ENCODE data around the gene METTL9. TPM values are rescaled to one million over a fixed set of nuclear protein-coding genes. Genes with fewer than 3 reads are reported as not detected.
"Not testable (repeated sequence)": the region's sequence is repeated elsewhere in the genome, so short reads cannot be mapped to it uniquely, and the experiment has no call there.

METTL9 gene
- 113 TPM for total RNA-seq

DNA sequence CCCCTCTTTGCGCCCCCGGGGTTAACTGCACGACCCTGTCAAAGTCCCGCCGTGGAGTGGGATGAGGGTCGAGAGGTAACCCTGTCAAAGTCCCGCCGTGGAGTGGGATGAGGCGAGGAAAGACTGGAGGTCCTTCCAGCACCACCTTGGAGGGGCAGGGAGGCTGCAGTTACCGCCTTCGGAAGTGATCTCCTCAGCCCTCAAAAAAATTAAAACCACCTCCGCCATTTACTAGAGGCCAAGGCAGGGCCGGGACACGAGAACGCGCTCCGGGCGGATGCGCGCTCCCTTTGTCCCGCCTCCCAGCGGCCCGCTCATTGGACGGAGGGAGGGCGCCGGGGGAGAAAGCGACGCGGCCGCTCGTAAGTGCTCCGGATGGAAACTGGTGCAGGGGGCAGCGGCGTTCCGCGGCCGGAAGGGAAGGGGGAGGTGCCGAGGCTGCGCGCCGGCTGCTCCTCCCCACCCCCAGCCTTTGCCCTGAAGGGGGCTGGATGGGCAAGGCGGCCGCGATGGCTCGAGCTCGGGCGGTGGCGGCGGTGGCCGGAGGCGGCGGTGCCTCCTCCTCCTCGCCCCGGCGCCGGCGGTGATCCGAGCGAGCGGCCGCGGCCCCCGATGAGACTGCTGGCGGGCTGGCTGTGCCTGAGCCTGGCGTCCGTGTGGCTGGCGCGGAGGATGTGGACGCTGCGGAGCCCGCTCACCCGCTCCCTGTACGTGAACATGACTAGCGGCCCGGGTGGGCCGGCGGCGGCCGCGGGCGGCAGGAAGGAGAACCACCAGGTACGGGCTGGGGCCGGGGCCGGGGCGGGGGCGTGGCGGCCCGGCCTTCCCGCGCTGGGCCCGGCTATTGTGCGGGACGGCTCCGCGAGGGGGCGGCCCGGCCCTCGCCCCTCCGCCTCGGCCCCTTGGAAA lies at the start of gene METTL9:
Gene METTL9, plus strand, starts transcription at position 456 of the 909 bp plus-strand sequence. Its CDS starts 157 bp downstream, at position 613.
- peak; percentile 96 for DNase-seq

DNA sequence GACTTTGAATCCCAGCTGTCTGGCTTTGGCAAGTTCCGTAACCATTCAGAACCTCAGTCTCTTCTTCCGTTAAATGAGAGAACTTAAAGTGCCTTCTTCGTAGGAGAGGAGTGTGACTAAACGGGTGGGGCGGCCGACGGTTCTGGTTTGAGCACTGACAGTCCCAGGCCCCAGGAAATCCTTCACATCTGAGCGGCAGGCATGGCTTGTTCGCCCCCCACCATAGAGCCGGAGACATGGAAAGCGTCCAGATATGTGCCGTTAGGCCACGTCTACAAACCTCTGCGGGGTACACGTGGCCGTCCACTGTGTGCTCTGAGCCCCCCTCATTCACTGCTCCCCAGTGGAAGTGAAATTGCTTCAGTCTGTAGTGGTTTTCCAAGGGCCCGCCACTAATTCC lies 49.4 kb upstream of the METTL9 start:
- DNase-seq: not testable (repeated sequence)

DNA sequence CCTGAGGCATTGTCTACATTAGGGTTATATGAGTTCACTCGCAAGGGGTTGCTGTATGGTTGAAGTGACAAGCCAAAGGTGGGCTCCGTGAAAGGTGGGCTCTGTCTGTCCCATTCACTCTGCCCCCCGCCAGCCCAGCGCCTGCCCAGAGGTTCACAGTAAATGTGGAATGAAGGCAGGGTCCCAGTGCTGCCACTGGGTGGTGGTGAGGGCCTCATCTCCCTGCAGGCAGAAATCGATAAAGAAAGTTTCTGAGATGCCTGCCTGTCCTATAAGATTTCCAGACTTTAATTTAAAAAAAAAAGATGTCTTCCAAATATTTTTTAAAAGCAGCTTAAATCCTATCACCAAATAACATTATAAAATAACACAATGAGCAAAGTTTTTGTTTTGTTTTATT lies 48.9 kb upstream of the METTL9 start:
- DNase-seq: not testable (repeated sequence)

DNA sequence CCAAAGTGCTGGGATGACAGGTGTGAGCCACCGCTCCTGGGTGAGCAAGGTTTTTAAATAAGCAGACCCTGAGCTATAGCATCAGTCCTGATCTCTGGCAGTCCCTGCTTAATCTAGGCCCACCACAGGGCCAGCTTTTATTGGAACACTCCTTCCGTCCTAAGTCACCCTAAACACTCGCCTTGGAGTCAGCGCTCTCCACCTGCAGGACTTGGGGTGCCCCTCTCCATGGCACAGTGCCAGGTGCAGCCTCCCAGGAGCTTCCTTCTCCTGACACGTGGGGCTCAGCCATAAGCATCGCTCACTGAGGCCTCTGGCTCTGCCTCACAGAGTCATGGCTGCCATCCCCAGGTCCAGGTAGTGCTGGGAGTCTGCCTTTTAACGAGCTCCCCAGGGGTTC lies 48.3 kb upstream of the METTL9 start:
- not testable (repeated sequence) for DNase-seq

DNA sequence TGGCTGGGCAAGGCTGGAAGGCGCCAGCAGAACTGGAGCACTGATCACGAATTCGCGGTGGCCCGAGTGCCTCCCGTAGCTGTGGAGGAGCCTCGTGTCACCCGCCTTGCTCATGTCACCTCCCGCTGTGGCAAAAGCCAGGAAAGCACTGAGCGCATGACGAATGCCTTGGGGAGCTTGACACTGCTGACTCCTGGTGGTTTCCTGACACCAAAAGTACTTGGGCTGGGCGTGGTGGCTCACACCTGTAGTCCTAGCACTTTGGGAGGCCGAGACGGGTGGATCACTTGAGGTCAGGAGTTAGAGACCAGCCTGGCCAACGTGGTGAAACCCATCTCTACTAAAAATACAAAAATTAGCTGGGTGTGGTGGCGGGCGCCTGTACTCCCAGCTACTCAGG lies 47.8 kb upstream of the METTL9 start:
- DNase-seq: not testable (repeated sequence)

DNA sequence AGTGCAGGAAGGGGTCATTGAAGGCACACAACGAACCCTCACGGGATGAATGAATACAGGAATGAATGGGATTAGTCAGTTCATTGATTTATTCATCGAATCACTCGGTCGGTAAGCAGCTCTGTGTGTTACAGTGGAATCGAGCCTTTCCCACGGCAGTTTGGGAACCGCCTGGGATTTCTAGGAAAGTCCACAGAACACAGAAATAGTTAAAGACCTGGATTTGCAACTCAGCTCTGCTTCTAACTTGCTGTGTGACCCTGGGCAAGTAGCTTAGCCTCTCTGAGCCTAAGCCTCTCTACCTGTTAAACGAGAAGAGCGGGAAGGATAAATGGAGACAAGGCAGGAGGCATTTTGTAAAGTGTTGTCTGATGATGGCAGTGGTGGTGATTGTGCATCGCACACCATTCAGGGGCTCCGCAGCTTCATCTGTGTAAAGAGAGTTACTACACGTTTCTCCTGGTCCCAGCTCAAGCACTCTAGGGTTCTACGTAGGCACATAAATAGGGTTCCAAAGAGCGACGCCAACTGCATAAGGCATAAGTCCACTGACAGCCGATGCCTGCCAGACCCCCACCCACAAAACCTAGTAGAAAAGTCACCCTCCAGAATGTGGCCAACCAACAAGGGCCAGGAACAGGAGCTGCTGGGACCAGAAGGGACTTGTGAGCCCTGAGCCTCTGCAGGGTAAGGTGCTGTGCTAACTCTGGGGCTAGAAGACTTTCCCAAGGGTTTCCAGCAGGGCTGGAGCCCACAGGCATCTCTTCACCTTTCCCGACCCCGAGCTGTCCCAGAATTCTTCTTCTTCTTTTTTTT lies 45.7 kb upstream of the METTL9 start:
- not testable (repeated sequence) for DNase-seq

DNA sequence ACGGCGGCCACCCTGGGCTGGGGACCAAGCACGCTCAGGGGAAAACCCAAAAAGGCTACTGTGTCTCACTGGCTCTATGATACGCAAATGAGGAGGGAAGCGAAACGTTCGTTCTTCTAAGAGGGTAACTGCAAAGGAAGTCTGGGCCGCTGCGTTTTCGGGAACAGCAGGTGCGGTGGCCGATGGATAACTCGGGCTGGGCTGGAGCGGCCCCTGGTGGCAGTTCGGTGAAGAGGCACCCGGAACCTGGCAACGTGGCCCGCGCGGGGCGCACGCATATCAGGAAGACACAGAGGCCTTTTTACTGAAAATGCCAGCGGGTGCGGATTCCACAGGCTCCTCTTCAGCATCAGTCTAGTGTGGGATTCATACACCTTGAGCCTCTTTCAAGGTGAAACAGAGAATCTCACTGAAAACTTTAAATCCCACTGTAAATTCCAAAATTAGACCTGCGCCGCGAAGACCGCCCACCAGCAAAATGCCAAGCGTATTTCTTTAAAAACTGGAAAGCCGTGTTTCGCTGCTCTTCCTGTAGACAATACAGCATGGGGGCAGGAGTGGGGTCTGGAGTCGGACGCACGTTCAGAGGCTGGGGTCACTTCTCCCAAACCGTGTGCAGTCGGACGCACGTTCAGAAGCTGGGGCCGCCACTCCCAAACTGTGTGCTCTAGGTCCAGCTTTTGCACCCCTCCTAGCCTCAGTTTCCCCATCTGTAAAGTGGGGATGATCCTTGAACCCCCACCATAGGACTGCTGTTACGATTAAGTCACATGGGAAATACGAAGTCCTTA lies 44.4 kb upstream of the METTL9 start:
- DNase-seq: peak; percentile 68

DNA sequence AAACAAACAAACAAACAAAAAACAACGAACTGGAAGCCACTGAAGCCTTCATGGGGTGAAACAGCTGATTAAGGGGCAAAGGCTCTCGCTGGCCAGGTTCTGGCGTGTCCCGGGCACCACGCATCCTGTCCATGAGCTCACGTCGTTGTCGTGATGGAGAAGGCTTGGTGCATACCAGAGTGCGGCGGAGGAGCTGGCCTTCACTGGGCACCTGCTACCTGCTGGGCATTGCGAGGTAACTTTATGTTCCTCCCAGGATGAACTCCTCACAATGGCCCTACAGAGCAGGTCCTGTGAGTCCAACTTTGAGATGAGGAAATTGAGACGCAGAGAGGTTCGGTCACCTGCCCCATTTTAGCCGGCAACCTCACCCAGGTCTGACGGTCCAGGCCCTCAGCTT lies 43.8 kb upstream of the METTL9 start:
- DNase-seq: not testable (repeated sequence)

DNA sequence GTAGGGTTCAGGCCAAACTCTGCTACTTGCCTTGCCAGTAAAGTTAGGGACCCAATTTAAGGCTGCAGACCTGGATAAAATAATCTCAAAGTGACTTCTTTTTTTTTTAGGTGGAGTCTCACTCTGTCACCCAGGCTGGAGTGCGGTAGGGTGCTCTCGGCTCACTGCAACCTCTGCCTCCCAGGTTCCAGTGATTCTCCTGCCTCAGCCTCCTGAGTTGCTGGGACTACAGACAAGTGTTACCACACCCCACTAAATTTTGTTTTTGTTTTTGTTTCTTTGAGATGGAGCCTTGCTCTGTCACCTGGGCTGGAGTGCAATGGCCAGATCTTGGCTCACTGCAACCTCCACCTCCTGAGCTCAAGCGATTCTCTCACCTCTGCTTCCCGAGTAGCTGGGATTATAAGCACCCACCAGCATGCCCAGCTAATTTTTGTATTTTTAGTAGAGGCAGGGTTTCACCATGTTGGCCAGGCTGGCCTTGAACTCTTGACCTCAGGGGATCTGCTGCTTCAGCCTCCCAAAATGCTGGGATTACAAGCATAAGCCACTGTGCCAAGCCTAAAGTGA lies 43.3 kb upstream of the METTL9 start:
- not testable (repeated sequence) for DNase-seq

DNA sequence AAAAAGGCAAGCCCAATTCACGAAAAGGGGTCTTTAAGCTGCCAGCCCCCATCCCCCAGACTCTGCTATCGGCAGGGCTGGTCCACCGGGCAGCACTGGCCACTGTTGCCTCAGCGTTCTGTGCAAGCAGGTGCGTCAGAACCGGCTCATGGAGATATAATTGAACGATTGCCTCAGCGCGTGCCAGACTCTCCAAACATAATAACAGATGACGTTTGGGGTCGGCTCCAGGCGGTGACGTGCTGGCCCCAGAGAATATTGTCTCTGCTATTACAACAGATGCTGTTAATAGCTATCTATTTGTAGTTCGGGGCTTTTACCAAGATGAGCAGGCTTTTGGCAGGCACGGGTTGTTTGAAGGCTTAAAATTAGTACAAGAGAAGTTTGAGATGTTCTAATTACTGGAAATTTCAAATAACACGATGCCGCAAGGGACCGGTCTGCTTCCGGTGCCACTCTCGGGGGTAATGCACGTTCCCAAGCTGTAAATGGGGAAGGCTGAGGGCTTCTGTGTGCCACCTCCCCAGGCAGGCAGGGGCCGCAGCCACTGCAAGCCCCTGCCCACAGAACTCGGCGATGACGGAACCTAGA lies 42.6 kb upstream of the METTL9 start:
- peak; percentile 62 for DNase-seq

DNA sequence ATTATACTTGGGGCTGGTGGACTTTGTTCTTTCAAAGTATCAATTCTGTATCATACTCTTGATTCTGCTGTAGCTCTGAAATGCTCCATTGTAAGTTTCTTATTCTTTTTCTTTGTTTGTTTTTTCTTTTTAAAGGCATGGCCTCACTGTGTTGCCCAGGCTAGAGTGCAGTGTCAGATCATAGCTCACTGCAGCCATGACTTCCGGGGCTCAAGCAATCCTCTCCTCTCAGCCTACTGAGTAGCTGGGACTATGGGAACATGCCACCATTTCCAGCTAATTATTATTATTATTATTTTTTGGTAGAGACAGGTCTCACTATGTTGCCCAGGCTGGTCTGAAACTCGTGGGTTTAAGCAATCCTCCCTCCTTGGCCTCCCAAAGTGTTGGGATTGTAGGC lies 38.9 kb upstream of the METTL9 start:
- no peak for DNase-seq

DNA sequence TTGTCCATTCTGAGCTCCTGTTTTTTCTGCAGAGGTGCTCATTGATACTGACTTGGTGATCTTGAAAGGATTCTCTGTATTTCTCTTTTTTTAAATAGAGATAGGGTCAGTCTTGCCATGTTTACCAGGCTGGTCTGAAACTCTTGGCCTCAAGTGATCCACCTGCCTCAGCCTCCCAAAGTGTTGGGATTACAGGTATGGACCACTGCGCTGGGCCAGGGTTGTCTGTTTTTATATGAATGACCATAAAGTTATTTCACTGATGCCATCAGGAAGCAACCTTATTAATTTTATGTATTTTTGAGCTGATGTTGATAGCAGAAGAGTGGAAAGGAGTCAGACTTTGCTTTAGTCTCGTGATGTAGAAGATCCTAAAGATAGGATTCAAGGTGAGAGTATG lies 35.7 kb upstream of the METTL9 start:
- DNase-seq: no peak

DNA sequence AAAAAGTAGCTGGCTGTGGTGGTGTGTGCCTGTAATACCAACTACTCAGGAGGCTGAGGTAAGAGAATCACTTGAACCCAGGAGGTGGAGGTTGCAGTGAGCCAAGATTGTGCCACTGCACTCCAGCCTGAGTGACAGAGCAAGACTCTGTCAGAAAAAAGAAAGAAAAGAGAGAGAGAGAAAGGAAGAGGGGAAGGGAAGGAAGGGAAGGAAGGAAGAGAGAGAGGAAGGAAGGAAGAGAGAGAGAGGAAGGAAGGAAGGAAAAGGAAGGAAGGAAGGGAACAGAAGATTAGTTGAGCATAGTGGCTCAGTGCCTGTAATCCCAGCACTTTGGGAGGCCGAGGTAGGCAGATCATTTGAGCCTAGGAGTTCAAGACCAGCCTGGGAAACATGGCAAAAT lies 35.0 kb upstream of the METTL9 start:
- DNase-seq: not testable (repeated sequence)

DNA sequence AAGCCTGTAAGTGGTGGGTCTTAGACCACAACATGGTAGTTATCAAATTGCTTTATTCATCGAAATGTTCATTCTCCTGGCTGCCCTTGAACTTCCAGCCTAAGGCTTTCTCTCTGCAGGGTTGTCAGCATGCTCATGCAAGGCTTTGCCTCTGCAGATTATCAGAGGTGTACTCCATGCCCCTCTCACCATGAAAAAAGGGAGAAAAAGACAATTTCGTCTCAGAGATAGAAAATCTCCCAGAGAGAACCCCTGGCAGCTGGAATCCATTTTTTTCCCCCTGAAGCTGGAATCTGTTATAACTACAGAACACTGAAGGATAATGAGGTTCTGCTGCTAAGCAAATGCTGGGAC lies 33.9 kb upstream of the METTL9 start:
- no peak for DNase-seq

DNA sequence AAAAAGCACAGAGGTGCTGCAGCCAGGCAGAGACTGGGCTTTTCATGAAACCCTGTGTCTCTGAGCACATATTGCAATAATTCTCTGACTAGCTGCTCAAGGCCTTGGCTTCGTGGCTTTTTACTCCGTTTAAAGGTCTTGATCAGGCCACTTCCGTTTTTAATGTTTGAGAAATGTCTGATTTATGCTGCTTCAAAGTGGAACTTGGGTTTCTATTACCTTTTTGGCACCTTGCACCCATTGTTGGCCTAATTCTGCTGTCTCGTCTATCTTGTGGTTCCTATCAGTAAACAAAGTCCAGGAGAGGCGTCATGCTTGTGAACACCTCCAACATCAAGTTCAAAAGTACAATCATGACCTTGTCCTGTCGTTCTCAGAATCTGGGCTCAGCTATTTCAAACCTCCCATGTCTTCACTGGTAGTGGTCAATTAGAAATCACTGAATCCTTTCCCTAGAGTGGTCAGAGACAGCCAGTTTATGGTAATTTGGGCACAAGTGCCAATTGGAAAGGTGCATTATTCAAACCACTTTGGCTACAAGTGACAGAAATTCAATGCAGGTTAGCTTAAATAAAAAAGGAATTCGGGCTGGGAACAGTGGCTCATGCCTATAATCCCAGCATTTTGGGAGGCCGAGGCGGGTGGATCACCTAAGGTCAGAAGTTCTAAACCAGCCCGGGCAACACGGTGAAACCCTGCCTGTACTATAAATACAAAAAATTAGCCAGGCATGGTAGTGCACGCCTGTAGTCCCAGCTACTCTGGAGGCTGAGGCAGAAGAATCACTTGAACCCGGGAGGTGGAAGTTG lies 33.3 kb upstream of the METTL9 start:
- DNase-seq: no peak

DNA sequence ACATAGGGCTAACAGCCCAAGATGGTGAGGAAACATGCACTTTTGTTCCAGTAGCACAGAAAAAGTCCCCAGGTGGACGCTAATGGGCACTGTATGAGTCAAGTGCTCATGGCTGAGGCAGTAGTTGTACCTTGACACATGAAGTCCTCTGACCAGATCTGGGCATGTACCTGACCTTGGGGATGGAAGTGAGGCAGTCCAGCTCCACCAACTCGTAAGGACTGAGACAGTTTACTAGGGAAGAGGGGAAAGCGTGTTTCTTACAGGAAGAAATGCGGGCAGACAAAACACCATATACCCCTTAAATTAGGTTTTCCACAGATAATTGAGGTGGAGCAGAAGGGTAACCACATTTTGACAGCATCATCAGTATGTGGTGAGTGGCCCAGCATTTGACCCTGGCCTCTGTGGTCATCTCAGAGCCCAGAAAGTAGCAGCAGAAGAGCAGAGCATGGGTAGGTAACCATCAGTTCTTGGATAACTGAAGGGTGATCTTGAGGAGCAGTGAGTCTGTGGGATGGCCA lies 32.4 kb upstream of the METTL9 start:
- no peak for DNase-seq

DNA sequence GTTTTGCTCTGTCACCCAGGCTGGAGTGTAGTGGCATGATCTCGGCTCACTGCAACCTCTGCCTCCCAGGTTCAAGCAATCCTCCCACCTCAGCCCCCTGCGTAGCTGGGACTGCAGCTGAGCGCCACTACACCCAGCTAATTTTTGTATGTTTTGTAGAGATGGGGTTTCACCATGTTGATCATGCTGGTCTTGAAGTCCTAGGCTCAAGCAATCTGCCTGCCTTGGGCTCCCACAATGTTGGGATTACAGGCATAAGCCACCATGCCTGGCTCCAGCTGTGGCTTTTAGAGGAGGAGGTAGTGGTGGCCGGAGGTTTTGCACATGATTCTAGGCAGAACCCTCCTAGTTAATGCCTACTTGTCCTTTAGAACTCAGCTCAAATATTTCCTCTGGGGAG lies 31.9 kb upstream of the METTL9 start:
- not testable (repeated sequence) for DNase-seq

DNA sequence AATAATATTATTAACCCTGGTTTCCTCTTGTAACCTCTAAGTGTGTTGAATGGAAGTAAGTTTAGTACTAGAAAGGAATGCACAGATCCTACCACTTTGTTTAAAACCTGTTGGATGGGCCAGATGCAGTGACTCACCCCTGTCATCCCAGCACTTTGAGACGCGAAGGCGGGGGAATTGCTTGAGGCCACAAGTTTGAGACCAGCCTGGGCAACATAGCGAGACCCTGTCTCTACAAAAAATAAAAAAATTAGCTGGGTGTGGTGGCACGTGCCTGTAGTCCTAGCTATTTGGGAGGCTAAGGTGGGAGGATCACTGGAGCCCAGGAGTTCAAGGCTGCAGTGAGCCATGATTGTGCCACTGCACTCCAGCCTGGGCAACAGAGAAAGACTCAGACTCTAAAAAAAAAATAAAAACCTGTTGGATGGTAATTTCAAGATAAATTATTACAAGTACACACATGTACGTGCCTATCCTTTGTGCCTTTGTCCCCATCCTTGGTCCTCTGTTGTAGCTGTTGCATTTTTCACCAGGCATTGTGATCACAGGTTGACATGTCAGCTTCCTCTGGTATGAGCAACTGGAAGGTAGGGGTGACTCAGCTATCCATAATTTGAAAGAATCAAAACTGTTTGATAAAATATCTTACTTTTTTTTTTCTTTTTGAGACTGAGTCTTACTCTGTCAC lies 30.7 kb upstream of the METTL9 start:
- DNase-seq: no peak

DNA sequence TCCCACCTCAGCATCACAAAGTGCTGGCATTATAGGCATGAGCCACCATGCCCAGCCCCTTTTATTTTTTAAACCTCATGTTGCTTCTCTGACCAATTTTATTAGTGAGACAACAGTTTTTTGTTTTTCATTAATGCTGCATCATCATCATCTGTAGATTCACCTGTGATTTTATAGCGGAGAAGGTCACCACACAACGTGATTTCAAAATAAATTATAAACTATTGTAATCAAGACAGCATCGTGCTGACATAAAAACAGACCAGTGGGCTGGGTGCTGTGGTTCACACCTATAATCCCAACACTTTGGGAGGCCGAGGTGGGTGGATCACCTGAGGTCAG lies 28.7 kb upstream of the METTL9 start:
- DNase-seq: no peak

DNA sequence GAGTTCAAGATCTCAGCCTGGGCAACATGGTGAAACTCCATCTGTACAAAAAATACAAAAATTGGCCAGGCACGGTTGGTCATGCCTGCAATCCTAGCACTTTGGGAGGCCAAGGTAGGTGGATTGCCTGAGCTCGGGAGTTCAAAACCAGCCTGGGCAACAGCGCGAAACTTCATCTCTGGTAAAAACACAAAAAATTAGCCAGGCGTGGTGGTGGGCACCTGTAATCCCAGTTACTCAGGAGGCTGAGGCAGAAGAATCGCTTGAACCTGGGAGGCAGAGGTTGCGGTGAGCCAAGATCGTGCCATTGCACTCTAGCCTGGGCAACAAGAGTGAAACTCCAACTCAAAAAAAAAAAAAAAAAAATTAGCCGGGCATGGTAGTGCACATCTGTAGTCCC lies 25.9 kb upstream of the METTL9 start:
- DNase-seq: not testable (repeated sequence)

Data from skin of body (tissue), 2 donors.